Measurements from ENCODE around the gene PRODH.
"Not testable (repeated sequence)": the region's sequence is repeated elsewhere in the genome, so short reads cannot be mapped to it uniquely, and the experiment has no call there.

The PRODH gene

GRCh38 chr22:18971321-18971751, 35.2 kb upstream of the PRODH start:
- Histone ChIP-seq H3K36me3 (ENCODE audit: low read length) (no peaks in the 10 kb centered on the region), H3K27ac (ENCODE audit: low read depth, low read length) (no peak overlapping the region), H4K20me1 (ENCODE audit: low read depth, low read length) (no peaks in the 10 kb centered on the region), H3F3A (ENCODE audit: insufficient read depth) (no peaks in the 10 kb centered on the region), H3K4me3 (ENCODE audit: insufficient read depth, low read length, poor library complexity, severe bottlenecking) (no peak overlapping the region), H3K9ac (ENCODE audit: low read length) (no peak overlapping the region), H3K27me3 (ENCODE audit: low read length) (no peaks in the 10 kb centered on the region), H3K4me2 (ENCODE audit: low read depth, low read length, poor library complexity, severe bottlenecking) (no peak overlapping the region), H2AFZ (ENCODE audit: low read depth, low read length, severe bottlenecking) (no peak overlapping the region), H3K9me3 (ENCODE audit: insufficient read depth, low read length) (no peaks in the 10 kb centered on the region), H3K9me2 (replicated peaks; ENCODE audit: insufficient read depth, low read length) (no peaks in the 10 kb centered on the region), H3K79me2 (ENCODE audit: insufficient read depth, low read length) (no peaks in the 10 kb centered on the region)
- TF ChIP-seq EZH2phosphoT487 (conservative IDR thresholded peaks at IDR 0.05; ENCODE audit: low read length), result no peak
- TF ChIP-seq CTCF (IDR thresholded peaks at IDR 0.05; ENCODE audit: insufficient read depth, low read length, poor library complexity, severe bottlenecking), result no peak

- Histone ChIP-seq H3K27ac (ENCODE audit: low read depth, low read length) (no peak overlapping the region), H3K79me2 (ENCODE audit: insufficient read depth, low read length) (no peaks in the 10 kb centered on the region), H3K36me3 (ENCODE audit: low read length) (no peaks in the 10 kb centered on the region), H3K9me2 (replicated peaks; ENCODE audit: insufficient read depth, low read length) (no peaks in the 10 kb centered on the region), H3K9me3 (ENCODE audit: insufficient read depth, low read length) (no peaks in the 10 kb centered on the region), H3K4me3 (ENCODE audit: insufficient read depth, low read length, poor library complexity, severe bottlenecking) (no peak overlapping the region), H4K20me1 (ENCODE audit: low read depth, low read length) (no peaks in the 10 kb centered on the region), H2AFZ (ENCODE audit: low read depth, low read length, severe bottlenecking) (no peak overlapping the region), H3K4me2 (ENCODE audit: low read depth, low read length, poor library complexity, severe bottlenecking) (no peak overlapping the region), H3K27me3 (ENCODE audit: low read length) (no peaks in the 10 kb centered on the region), H3F3A (ENCODE audit: insufficient read depth) (no peaks in the 10 kb centered on the region), H3K9ac (ENCODE audit: low read length) (no peak overlapping the region)
- TF ChIP-seq CTCF (IDR thresholded peaks at IDR 0.05; ENCODE audit: insufficient read depth, low read length, poor library complexity, severe bottlenecking) (no peak), EZH2phosphoT487 (conservative IDR thresholded peaks at IDR 0.05; ENCODE audit: low read length) (no peak)
Measured at GRCh38 chr22:18970948-18971315, 34.8 kb upstream of the PRODH start.

- Histone ChIP-seq H2AFZ (ENCODE audit: low read depth, low read length, severe bottlenecking) (no peak overlapping the region), H3K9ac (ENCODE audit: low read length) (no peak overlapping the region), H3K27me3 (ENCODE audit: low read length) (no peaks in the 10 kb centered on the region), H3K4me3 (ENCODE audit: insufficient read depth, low read length, poor library complexity, severe bottlenecking) (no peak overlapping the region), H3K4me2 (ENCODE audit: low read depth, low read length, poor library complexity, severe bottlenecking) (no peak overlapping the region), H3K36me3 (ENCODE audit: low read length) (no peaks in the 10 kb centered on the region), H3F3A (ENCODE audit: insufficient read depth) (no peaks in the 10 kb centered on the region), H3K9me3 (ENCODE audit: insufficient read depth, low read length) (no peaks in the 10 kb centered on the region), H3K9me2 (replicated peaks; ENCODE audit: insufficient read depth, low read length) (no peaks in the 10 kb centered on the region), H4K20me1 (ENCODE audit: low read depth, low read length) (no peaks in the 10 kb centered on the region), H3K27ac (ENCODE audit: low read depth, low read length) (no peak overlapping the region), H3K79me2 (ENCODE audit: insufficient read depth, low read length) (no peaks in the 10 kb centered on the region)
- no peak for TF ChIP-seq CTCF (IDR thresholded peaks at IDR 0.05; ENCODE audit: insufficient read depth, low read length, poor library complexity, severe bottlenecking)
- TF ChIP-seq EZH2phosphoT487 (conservative IDR thresholded peaks at IDR 0.05; ENCODE audit: low read length), result no peak
Measured at GRCh38 chr22:18970176-18970947, 34.3 kb upstream of the PRODH start.

GRCh38 chr22:18969158-18969942, 33.3 kb upstream of the PRODH start:
- H3K9me2 ChIP-seq (replicated peaks; ENCODE audit: insufficient read depth, low read length); H3K4me3 ChIP-seq (ENCODE audit: insufficient read depth, low read length, poor library complexity, severe bottlenecking); H3K27ac ChIP-seq (ENCODE audit: low read depth, low read length); H3K4me2 ChIP-seq (ENCODE audit: low read depth, low read length, poor library complexity, severe bottlenecking); H3K9me3 ChIP-seq (ENCODE audit: insufficient read depth, low read length); H3K36me3 ChIP-seq (ENCODE audit: low read length); H3K27me3 ChIP-seq (ENCODE audit: low read length); H3K79me2 ChIP-seq (ENCODE audit: insufficient read depth, low read length); H3F3A ChIP-seq (ENCODE audit: insufficient read depth); H4K20me1 ChIP-seq (ENCODE audit: low read depth, low read length); H2AFZ ChIP-seq (ENCODE audit: low read depth, low read length, severe bottlenecking); H3K9ac ChIP-seq (ENCODE audit: low read length): not testable (repeated sequence)
